Left kidney (tissue), 2 donors: ENCODE data around the gene HAPSTR1. TPM values are rescaled to one million over a fixed set of nuclear protein-coding genes. Genes with fewer than 3 reads are reported as not detected.

Source experiments
- DNase-seq: peaks from one replicate; pipeline ENCODE4 v3.0.0-alpha.2; 2013
- polyA plus RNA-seq: library from polyadenylated mRNA; unstranded; fragments of 120-200 nt; gene quantifications from one replicate; pipeline ENCODE4 v1.2.1, GENCODE V29; 2013; ENCODE audit not compliant: insufficient read length

Gene HAPSTR1
- polyA plus RNA-seq, 1 donor, result 58.1 TPM

- no peak for DNase-seq
Measured at GRCh38 chr16:9122969-9123368, 31.5 kb downstream of the HAPSTR1 start.

GRCh38 chr16:9123401-9123800, 32.0 kb downstream of the HAPSTR1 start:
- no peak for DNase-seq

- DNase-seq, result no peak
Measured at GRCh38 chr16:9123871-9124270, 32.4 kb downstream of the HAPSTR1 start.

GRCh38 chr16:9124444-9124843, 33.0 kb downstream of the HAPSTR1 start:
- no peak for DNase-seq

- no peak for DNase-seq
Measured at GRCh38 chr16:9124908-9125584, 33.6 kb downstream of the HAPSTR1 start.

GRCh38 chr16:9125658-9126505, 34.4 kb downstream of the HAPSTR1 start:
- no peak for DNase-seq

- no peak for DNase-seq
Measured at GRCh38 chr16:9126609-9127008, 35.2 kb downstream of the HAPSTR1 start.

GRCh38 chr16:9128346-9129342, 37.2 kb downstream of the HAPSTR1 start:
- no peak for DNase-seq

- no peak for DNase-seq
Measured at GRCh38 chr16:9134306-9134705, 42.9 kb downstream of the HAPSTR1 start.

GRCh38 chr16:9134739-9135138, 43.3 kb downstream of the HAPSTR1 start:
- DNase-seq, result peak; percentile 34

GRCh38 chr16:9135797-9136196, 44.4 kb downstream of the HAPSTR1 start:
- no peak for DNase-seq

GRCh38 chr16:9136596-9136995, 45.2 kb downstream of the HAPSTR1 start:
- no peak for DNase-seq

GRCh38 chr16:9138021-9138680, 46.7 kb downstream of the HAPSTR1 start:
- DNase-seq, result no peak

GRCh38 chr16:9138731-9139501, 47.5 kb downstream of the HAPSTR1 start:
- DNase-seq, result peak; percentile 61

- no peak for DNase-seq
Measured at GRCh38 chr16:9139965-9140364, 48.5 kb downstream of the HAPSTR1 start.

Other genes with a start within 250 kb of the HAPSTR1 start
- 68.5 TPM for gene CARHSP1, start 222.6 kb upstream of the HAPSTR1 start, polyA plus RNA-seq
- gene LITAFD, start 209.3 kb upstream of the HAPSTR1 start, polyA plus RNA-seq, result not detected
- 151 TPM for gene USP7, start 127.7 kb upstream of the HAPSTR1 start, polyA plus RNA-seq